Prostate gland (tissue), 2 donors: ENCODE results near the gene IRX2.

Experiments
- CTCF ChIP-seq, 4 experiments: fragments of 200-600 bp in 2 of 4; fragments of 450-650 bp in 2 of 4; sonication (generic) in 2 of 4; IDR thresholded peaks; 1 replicate in 3 of 4; 2 replicates in 1 of 4; pipeline ENCODE4 v1.5.1; 2016 to 2019; ENCODE audit warnings: antibody characterized with exemption in 4 of 4, mild to moderate bottlenecking in 2 of 4, moderate library complexity in 2 of 4
- POLR2A ChIP-seq: fragments of 450-650 bp; IDR thresholded peaks from one replicate; pipeline ENCODE4 v1.6.1; 2016; ENCODE audit warnings: antibody characterized with exemption, mild to moderate bottlenecking
- POLR2AphosphoS5 ChIP-seq: sonication (generic); formaldehyde crosslinking; IDR thresholded peaks from one replicate; pipeline ENCODE4 v1.6.1; 2017; ENCODE audit warnings: antibody characterized with exemption

- TF ChIP-seq CTCF (IDR thresholded peaks at IDR 0.05): no peak
- TF ChIP-seq POLR2AphosphoS5: no peak
- no peak for TF ChIP-seq POLR2A
Observed at GRCh38 chr5:2704111-2704510, 47.4 kb downstream of the IRX2 start.
